Measurements from ENCODE around the gene DIP2C.
"Not testable (repeated sequence)": the region's sequence is repeated elsewhere in the genome, so short reads cannot be mapped to it uniquely, and the experiment has no call there.

DIP2C gene

DNA sequence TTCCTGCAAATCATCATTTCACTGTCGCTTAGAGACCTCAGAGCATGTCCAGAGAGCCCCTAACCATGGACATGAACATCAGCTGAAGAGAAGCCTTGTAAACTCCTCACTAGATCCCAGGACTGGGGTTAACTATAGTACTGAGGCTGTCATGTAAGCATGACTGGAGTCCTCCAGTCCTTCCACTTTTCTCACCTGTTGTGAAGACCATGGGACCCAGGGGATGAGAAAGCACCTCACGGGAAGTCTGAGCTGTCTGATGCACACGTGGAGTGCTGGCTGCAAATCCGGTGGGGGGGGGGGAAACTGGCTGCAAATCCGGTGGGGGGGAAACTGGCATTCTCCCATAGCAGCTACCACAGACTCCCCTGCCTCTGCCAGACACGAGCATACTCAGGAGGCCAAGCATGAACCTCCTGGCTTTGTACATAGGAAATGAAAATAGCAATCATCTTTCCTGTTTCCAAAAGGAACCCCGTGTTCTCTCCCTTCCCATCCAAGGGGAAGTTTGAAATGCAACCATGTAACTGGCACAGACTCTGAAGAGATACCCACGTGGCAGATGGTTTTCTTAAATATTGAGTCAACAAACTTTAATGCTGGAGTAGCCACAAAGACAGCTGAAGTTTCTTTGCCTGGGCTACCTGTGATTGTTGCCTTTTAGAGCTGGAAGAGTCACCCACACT, 292.8 kb downstream of the DIP2C start:
- no peak for DNase-seq

DNA sequence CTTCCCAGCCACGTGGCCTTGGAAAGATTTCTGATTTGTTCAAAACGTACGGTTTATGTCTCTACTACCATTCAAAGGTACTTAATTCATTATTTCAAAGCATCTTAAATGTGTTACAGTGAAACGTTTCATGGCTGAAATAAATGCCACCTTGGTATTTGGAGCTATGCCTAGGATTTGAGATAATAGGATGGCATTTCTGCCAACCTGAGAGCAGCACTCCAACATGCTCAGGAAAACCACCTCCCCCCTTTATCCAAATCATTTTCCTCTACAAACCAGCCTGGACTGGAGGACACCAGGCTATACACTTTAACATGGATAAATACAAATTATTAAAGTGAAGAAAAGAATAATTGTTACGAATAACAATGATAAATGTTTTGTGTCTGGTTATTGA, 293.4 kb downstream of the DIP2C start:
- no peak for DNase-seq

DNA sequence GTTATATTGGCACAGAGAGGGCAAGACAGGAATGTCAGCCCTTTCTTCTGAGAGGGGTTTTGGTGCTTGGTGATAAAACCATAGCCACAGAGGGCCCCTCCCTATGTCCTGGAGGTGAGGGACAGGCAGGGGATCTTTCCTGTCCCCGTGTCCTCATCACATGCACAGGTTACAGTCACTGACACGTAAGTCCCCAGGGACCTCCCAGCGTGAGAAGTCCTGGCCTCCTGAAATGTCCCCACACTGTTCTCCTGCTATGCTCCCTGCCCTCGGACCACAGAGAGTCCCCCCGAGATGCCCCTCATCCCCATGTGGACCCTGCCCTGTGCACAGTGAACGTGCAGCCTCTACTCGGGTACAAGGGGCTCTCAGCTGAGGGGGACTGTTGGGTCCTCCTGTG, 293.8 kb downstream of the DIP2C start:
- DNase-seq: no peak

DNA sequence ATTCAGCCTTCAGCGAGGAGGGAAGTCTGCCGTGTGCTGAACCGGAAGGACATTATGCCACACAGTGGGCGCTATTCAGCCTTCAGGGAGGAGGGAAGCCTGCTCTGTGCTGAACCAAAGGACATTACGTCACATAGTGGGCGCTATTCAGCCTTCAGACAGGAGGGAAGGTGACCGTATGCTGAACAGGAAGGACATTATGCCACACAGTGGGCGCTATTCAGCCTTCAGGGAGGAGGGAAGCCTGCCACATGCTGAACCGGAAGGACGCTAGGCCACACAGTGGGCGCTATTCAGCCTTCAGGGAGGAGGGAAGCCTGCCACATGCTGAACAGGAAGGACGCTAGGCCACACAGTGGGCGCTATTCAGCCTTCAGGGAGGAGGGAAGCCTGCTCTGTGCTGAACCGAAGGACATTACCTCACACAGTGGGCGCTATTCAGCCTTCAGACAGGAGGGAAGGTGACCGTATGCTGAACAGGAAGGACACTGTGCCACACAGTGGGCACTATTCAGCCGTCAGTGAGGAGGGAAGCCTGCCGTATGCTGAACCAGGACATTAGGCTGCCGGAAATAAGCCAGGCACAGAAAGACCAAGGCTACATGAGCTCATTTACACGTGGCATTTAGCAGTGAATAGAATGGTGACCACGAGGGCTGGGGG, 294.9 kb downstream of the DIP2C start:
- not testable (repeated sequence) for DNase-seq

DNA sequence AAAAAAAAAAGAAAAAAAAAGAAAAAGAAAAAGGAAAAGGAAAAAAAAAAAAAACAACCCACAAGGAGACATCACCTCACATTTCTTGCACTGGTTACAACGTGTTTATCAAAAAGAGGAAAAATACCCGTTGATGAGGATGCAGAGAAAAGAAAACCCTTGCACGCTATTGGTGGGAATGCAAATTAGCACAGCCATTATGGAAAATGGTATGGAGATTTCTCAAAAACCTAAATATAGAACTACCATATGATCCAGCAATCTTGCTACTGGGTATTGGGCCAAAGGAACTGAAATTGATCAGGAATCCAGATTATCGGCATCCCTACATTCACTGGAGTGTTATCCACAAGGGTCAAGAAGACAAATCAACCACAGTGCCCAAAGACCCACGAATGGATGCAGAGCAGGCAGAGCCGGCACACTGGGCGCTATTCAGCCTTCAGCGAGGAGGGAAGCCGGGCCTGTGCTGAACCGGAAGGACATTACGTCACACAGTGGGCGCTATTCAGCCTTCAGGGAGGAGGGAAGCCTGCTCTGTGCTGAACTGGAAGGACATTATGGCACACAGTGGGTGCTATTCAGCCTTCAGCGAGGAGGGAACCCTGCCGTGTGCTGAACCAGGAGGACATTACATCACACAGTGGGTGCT, 295.6 kb downstream of the DIP2C start:
- no peak for DNase-seq

DNA sequence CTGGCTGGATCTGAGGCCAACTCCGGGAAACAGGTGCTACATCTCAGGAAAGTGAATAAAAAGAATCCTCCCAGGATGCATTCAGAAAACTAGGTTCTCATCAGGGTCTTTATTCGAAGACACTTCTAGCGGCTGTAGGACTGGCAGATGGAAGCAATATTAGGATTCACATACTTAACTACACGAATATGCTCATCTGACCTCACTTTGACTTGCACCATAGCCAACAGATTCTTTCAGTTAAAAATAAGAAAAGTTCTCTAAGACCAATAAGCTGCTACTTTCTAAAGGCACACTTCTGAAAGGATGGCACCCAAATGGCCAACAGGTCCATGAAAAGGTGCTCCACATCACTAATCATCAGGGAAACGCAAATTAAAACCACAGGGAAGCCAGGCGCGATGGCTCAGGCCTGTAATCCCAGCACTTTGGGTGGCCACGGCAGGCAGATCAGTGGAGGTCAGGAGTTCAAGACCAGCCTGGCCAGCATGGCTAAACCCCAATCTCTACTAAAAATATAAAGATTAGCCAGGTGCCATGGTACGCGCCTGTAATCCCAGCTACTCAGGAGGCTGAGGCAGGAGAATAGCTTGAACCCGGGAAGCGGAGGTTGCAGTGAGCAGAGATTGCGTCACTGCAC, 296.2 kb downstream of the DIP2C start:
- no peak for DNase-seq

DNA sequence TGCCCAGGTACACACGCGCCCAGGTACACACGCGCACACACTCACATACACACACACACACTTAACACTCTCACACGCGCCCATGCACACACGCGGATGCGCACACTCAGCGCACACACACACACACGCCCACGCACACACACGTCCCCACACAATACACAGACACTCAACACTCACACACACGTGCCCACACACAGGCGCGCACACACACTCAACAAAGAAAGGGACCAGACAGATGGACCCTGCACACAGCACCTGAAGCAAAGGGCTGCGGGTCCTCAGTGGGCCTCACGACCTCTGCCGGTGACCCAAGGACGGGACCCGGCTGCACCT, 296.8 kb downstream of the DIP2C start:
- no peak for DNase-seq

DNA sequence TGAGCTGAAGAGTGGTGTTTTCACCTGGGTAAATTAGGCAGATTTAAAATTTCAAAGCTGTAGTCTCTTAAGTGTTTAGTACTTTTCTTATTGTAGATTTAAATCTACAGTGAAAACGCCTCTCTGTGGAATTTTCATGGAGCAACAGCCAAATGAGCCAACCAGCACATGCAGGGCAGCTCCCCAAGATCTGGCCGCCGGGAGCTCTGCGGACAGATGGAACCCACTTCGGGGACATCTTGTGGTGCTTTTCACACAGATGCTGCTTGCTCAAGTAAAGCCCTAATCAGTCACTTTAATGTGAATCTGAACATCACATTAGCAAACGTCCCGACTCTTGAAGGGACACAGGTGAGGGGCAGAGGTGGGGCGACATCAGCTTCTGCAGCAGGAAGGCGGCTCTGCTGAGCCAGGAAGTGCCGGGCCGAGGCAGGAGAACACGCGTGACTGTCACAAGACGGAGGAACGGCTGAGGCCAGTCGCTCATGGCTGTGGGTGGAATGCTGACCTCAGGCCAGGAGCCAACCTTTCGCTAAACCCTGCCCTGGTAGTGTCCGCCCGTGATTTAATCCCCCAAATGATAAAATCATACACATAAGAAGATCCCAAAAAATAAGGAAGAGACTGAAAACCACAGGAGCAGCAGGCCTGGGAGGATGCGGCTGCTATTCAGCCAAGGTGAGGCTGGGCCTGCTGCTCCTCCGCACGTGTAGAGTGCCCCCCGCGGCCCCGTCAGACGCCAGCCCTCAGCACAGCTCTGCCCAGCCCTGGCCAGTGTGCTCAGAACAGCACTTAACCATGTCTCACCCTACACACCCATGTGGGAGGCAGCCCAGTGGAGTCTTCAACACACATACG, 297.4 kb downstream of the DIP2C start:
- DNase-seq: no peak

DNA sequence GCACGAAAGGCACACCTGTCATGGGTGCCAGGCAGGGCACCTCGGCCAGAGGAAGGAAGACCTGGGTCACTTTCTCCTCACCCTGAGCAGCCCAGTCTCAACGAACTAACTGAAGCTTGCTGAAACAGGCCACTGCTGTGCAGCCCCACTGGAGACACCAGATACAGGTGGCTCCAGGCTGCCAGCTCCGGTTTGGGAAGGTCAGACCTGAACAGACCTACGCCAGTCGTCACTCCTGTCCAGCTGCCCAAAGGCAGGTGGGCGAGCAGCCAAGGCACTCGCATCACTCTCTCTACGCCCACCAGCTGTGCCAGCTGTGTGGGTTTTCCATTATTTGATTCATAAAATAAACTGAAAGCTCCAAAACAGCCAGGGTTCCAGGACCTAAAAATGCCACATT, 298.2 kb downstream of the DIP2C start:
- no peak for DNase-seq

DNA sequence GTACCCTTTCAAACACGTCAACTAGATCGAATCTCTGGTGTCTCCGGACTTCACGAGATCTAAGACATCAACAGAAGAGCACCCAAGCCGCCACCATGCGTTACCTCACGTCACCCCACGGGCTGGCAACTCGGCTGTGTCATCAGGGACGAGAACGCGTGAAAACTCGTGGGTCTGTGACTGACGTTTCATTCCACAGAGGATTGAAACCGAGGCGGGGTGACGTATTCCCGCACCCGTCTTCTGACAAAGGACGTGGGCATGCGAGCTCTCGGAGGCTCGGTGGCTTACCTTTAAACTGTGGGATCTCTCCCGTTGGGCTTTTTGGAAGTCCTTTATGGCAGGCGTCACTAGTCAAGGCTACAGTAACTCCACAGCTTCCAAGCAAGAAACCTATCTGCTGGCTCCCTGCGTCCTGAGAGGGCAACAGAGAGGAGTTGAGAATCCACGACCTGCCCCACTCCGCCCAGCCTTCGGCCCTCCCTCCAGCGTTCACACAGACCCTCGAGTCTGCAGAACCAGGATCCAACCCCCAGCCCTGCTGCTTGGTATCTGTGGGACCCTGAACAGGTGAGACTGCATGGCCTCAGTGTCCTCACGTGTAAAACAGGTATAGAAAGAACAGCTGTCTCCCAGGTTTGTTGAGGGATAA, 298.9 kb downstream of the DIP2C start:
- DNase-seq: no peak

DNA sequence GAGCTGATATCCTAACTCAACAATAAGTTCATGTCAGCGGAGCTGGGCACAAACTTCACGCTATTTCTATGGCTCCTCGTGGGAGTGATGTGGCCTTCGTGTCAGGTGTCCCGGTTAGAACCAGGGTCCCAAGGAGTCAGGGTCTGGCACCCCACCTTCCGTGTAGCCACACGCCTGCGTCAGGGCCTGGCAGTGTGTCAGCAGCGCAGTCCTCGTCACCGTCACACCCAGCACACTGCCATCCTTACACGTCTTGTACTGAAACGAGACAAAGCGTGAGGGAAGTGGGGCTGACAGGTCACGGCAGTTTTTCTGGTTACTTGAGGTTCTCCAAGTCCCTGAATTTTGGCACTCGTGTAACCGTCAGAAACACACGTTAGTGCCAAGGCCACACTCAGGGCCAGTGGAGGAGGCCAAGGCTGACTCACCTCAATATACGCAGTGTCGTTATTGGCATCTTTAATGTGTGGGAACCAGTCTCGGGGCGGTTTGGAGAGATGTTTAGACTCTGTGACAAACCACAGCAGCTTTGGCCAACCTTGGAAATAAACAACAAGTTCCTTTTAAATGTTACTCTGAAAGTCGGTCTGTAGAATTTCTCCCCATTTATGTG, 299.5 kb downstream of the DIP2C start:
- DNase-seq: no peak

DNA sequence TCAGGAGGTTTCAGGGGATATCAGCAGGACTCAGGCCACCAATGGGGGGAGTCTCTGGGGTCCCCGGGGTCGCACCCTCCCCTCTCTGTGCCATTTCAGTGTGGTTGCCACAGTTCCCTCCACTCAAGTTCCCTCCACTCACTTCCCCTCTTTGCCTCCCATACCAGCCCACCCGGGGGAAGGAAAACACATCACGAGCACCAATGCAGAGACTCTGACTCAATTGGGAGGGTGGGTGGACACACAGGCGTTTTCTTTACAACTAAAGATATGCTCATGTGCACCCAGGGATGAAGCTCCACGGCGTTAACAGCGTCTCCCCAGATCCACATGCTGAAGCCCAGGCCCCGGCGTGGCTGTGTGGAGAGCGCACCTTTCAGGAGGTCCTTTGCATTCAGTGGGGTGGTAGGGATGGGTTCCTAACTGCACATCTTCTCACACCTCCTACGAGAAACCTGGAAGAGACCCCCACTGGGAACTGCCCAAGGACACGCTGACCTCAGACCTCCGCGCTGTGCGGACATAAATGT, 300.1 kb downstream of the DIP2C start:
- no peak for DNase-seq

DNA sequence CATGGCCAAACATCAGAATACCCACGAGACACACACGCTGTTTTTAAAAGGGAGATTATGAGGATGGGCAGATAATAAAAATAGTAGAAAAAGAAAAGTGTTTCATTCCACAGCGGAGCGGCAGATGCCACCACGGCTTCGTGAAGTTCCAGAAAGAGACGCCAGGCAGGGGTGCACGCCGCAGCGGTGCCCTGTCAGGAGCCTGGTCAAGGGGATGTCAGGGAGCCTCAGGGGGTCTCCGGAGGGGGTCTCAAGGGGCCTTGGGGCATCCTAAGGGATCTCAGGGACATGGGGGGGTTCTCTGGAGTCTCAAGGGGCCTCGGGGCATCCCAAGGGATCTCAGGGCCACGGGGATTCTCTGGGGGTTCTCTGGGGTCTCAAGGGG, 300.8 kb downstream of the DIP2C start:
- no peak for DNase-seq

DNA sequence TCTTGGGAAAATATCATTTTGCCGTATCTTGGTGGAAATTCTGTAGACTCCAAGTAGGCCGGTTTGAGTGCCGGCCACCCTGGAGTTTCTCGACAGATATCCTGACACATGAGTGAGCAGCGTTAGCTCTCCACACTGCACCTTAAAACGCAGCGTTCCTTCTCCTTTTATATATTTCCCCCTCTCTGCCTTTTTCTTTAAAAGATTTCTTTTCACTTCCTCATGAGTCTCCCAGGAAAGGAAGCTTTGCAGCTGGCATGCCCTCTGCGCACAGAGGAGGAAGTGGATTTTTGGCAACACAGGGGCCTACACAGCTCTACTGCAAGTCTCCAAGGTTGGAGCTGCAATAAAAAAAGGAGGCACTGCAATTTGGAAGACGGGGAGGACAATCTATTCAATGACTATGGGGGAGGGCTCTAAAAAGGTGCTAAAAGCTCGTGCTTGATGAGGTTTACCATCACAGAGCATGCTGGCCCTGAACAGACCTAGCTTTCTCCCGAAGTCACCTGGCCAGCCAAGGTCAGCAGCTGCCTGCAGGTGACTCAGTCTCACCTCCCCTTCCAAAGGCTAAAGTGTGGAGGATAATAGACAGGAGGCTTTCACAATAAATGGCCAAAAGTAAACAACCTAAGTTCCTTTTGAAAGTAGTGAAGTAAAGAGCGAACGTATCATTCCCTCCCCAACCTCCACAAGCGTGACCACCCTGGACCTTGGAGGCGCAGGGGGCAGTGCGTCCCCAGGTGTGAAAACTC, 301.4 kb downstream of the DIP2C start:
- no peak for DNase-seq

DNA sequence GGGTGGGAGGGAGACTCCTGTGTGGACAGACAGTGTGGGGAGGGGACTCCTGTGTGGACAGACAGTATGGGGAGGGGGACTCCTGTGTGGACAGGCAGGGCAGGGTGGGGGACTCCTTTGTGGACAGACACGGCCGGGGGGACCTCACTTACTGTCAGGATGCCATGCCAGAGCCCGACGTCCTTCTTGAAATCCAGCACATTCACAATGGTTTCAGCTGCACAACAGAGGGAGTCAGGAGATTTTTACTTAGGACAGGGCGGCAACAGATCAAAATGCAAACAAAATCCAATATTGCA, 301.9 kb downstream of the DIP2C start:
- DNase-seq: no peak

DNA sequence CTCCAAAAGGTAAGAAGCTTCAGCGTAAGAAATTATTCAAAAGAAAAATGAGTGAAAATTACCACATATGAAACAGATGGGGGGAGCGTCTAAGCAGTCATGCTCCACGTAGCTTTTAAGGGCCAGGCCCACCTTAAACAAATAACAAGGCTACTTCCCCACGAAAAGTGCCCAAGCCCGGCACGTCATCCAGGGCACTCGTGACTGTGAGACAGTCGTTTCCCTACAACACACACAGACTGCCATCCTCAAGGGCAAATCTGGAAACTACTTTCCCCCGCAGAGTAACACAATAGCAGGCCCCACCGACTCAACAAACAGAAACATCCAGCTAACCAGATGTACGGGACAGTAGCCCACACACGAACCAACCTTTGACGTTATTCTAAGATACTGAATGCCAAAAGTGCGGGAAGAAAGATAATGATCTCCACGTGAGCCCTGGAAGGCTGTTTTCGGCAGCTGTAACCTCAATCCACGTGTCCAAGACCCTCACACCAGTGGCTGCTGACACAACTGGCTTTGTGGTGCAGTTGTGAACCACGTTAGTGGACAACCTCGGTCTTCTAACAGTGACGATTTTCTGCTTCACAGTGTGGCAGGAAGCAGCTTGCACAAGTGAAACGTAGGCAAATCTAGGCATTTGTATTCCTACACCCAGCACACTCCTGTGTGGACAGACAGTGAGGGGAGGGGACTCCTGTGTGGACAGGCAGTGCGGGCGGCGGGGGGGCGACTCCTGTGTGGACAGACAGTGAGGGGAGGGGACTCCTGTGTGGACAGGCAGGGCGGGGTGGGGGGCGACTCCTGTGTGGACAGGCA, 302.5 kb downstream of the DIP2C start:
- DNase-seq: no peak

DNA sequence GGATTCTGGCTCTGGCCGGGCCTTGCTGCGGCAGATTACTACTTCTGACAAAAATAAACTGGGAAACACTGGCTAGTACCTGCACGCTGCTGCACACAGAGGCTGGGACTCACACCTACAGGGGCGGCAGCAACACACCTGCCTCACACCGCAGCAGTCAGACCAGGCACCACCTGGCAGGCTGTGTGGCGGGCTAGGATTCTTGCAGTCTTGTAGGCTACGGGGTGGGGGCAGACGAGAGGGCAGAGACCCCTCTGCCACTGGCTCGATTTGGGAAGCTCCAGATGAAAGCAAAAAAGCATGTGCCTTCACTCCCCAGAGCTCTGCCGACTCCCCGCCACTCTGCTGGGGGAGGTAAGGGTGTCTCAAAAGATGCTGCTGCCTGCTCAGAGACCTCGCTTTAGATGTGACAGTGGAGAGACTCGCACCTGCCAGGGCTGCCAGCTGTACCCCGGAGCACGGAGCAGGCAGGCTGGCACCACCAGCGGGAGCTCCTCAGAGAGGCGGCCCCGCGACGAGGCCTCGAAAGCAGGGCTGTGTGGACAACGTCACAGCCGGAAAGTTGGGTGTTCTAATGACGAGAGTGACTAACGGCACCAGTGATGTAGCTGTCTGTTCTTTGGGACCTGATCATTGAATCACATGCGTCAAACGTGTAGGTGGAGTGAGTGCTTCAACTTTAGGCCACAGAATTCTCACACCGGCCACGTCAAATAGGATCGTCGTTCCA, 303.7 kb downstream of the DIP2C start:
- no peak for DNase-seq

DNA sequence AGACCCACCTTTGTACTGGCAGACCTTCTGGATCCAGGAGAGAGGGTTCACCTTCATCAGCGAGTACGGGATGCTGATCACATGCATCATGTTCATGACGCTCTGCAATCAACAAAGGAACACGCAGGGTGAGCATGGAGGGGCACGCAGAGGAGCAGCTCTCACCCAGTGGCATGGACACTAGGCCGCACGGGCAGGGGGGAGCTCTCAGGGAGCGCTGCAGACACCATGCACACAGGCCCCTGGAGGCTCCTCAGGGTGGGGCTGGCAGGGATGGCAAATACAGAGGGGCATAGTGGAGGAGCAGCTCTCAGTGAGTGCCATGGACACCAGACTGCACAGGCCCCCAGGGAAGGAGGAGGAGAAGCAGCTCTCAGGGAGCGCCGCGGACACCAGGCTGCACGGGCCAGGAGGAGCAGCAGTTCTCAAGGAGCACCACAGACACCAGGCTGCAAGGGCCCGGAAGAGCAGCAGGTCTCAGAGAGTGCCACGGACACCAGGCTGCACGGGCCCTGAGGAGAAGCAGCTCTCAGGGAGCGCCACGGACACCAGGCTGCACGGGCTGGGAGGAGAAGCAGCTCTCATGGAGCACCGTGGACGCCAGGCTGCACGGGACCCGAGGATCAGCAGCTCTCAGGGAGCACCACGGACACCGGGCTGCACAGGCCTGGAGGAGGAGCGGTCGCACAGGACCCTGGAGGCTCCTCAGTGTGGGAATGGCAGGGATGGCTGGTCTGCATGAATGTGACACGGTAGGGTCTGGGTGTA, 304.7 kb downstream of the DIP2C start:
- DNase-seq: no peak

DNA sequence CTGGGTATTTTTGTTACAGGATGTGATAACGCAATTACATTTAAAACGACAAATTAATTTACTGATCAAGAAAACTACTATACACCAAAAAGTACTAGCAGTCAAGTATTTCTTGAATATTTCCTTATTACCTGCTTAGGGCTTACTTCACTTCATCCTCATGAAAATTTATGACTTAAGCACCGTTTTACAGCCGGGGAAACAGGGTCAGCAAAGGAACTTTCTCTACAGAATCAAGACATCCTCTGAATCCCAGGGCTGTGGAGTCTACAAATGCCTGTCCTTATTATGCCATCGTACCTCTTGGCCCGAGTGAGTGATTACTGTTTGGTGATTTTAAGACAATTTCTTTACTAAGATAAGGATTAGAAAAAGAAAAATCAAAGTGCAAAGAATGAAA, 305.9 kb downstream of the DIP2C start:
- no peak for DNase-seq

Data from hematopoietic multipotent progenitor cell treated with erythropoietin and hydrocortisone succinate and interleukin-3 and kit ligand, for 6 days (in vitro differentiated cells).